NCI-H2196 (cell line): ENCODE data around the gene PCDH9.

ENCODE experiments used
- DNase-seq: peaks from one replicate; lab custom pipeline; 2025; ENCODE audit not compliant: unreplicated experiment; lab: John Stamatoyannopoulos, UW

PCDH9 gene

GRCh38 chr13:67048084-67048820 is 181.9 kb downstream of the PCDH9 start:
- no peak for DNase-seq

GRCh38 chr13:67045357-67045756 is 184.8 kb downstream of the PCDH9 start:
- DNase-seq, result no peak

GRCh38 chr13:67043901-67044300 is 186.2 kb downstream of the PCDH9 start:
- DNase-seq, result no peak

- no peak for DNase-seq
These were observed 187.6 kb downstream of the PCDH9 start for GRCh38 chr13:67042556-67042955.

GRCh38 chr13:67036699-67037457 is 193.3 kb downstream of the PCDH9 start:
- no peak for DNase-seq

- DNase-seq, result no peak
These were observed 197.0 kb downstream of the PCDH9 start for GRCh38 chr13:67033170-67033569.

GRCh38 chr13:67023130-67023876 is 206.8 kb downstream of the PCDH9 start:
- no peak for DNase-seq

GRCh38 chr13:67018775-67019174 is 211.4 kb downstream of the PCDH9 start:
- no peak for DNase-seq

GRCh38 chr13:67017276-67017675 is 212.9 kb downstream of the PCDH9 start:
- no peak for DNase-seq

GRCh38 chr13:67015976-67016600 is 214.0 kb downstream of the PCDH9 start:
- DNase-seq, result no peak

- no peak for DNase-seq
These were observed 215.7 kb downstream of the PCDH9 start for GRCh38 chr13:67014399-67014798.

GRCh38 chr13:67013709-67014108 is 216.4 kb downstream of the PCDH9 start:
- no peak for DNase-seq

GRCh38 chr13:67008075-67008668 is 222.0 kb downstream of the PCDH9 start:
- DNase-seq, result no peak

GRCh38 chr13:67004511-67004910 is 225.6 kb downstream of the PCDH9 start:
- no peak for DNase-seq

GRCh38 chr13:67003743-67004142 is 226.4 kb downstream of the PCDH9 start:
- DNase-seq, result no peak

- DNase-seq, result no peak
These were observed 228.8 kb downstream of the PCDH9 start for GRCh38 chr13:67001363-67001762.

GRCh38 chr13:66996503-66996902 is 233.6 kb downstream of the PCDH9 start:
- DNase-seq, result no peak

GRCh38 chr13:66995203-66995611 is 234.9 kb downstream of the PCDH9 start:
- no peak for DNase-seq

GRCh38 chr13:66994517-66995202 is 235.5 kb downstream of the PCDH9 start:
- DNase-seq, result no peak

- DNase-seq, result no peak
These were observed 236.0 kb downstream of the PCDH9 start for GRCh38 chr13:66994097-66994496.
